T47D (cell line): ENCODE results near the gene KCNK6.
A peak's percentile ranks its signal among the peaks of the same experiment; 100 is the strongest.

ENCODE experiments used
- DNase-seq, 2 experiments: peaks; one replicate each; pipeline versions ENCODE4 v3.0.0 to v3.0.0-alpha.2; 2011 to 2012; ENCODE audit warnings: low read depth in 1 of 2, low spot score in 1 of 2
- JUND ChIP-seq: IDR thresholded peaks from 2 replicates; pipeline ENCODE4 v1.6.1; 2012; ENCODE audit warnings: low read depth
- in situ Hi-C: cut with HindIII; loops from 2 replicates; pipeline ENCODE4 v1.10.0; 2016; ENCODE audit warnings: low sequenced_read_pairs, low pct_unique_long_range_greater_than_20kb

KCNK6 gene

GRCh38 chr19:38319421-38320258 lies at the start of gene KCNK6:
KCNK6 (plus strand) TSS chr19:38319845; CDS start chr19:38319951, 106 bp downstream.
- TF ChIP-seq JUND: no peak
- in situ Hi-C loops: no loop called here
- DNase-seq: peak; percentile 73 to 89

GRCh38 chr19:38270587-38271167 lies 49.0 kb upstream of the KCNK6 start:
- no peak for DNase-seq
- no peak for TF ChIP-seq JUND
- in situ Hi-C loops: no loop called here

GRCh38 chr19:38273499-38273898 lies 46.1 kb upstream of the KCNK6 start:
- in situ Hi-C loops: no loop called here
- no peak for TF ChIP-seq JUND
- DNase-seq: no peak

GRCh38 chr19:38274739-38275138 lies 44.9 kb upstream of the KCNK6 start:
- no peak for DNase-seq
- in situ Hi-C loops: no loop called here
- no peak for TF ChIP-seq JUND

- in situ Hi-C loops: no loop called here
- no peak for TF ChIP-seq JUND
- DNase-seq: no peak
Observed at GRCh38 chr19:38276942-38277517, 42.6 kb upstream of the KCNK6 start.

GRCh38 chr19:38277549-38277948 lies 42.1 kb upstream of the KCNK6 start:
- peak in 1 of 2 experiments; percentile 84 for DNase-seq
- 0 out of 2 replicates have a peak, but pooled peaks have one; percentile 21 for TF ChIP-seq JUND
- in situ Hi-C loops: no loop called here

GRCh38 chr19:38277969-38278680 lies 41.5 kb upstream of the KCNK6 start:
- DNase-seq: no peak
- TF ChIP-seq JUND: no peak
- in situ Hi-C loops: no loop called here

GRCh38 chr19:38278751-38279150 lies 40.9 kb upstream of the KCNK6 start:
- no peak for DNase-seq
- in situ Hi-C loops: no loop called here
- no peak for TF ChIP-seq JUND

- in situ Hi-C loops: no loop called here
- no peak for DNase-seq
- TF ChIP-seq JUND: no peak
Observed at GRCh38 chr19:38280030-38280921, 39.4 kb upstream of the KCNK6 start.

GRCh38 chr19:38281811-38282566 lies 37.7 kb upstream of the KCNK6 start:
- no peak for TF ChIP-seq JUND
- no peak for DNase-seq
- in situ Hi-C loops: no loop called here

- TF ChIP-seq JUND: no peak
Observed at GRCh38 chr19:38283271-38283670, 36.4 kb upstream of the KCNK6 start.

More at GRCh38 chr19:38283271-38283670, 36.4 kb upstream of the KCNK6 start:
- in situ Hi-C loops: no loop called here
- no peak for DNase-seq
